OCI-LY1 (cell line): ENCODE results near the gene C2orf15.

Experiments
- CTCF ChIP-seq: fragments of 200-600 bp; sonication (generic), shearing (Covaris generic); IDR thresholded peaks from 2 replicates; pipeline ENCODE4 v1.5.1; 2017; ENCODE audit warnings: mild to moderate bottlenecking, antibody characterized with exemption, low read length, moderate library complexity, mixed read lengths
- EZH2 ChIP-seq: fragments of 200-600 bp; sonication (generic), shearing (Covaris generic); IDR thresholded peaks from 2 replicates; pipeline ENCODE4 v1.8.0; 2017; ENCODE audit warnings: borderline replicate concordance, mixed run types, mild to moderate bottlenecking, antibody characterized with exemption, low read length, moderate library complexity, mixed read lengths

GRCh38 chr2:99101697-99102096, 39.8 kb upstream of the C2orf15 start:
- TF ChIP-seq EZH2 (no peak), CTCF (no peak)
